Measurements from ENCODE around the gene INSR.

DNA sequence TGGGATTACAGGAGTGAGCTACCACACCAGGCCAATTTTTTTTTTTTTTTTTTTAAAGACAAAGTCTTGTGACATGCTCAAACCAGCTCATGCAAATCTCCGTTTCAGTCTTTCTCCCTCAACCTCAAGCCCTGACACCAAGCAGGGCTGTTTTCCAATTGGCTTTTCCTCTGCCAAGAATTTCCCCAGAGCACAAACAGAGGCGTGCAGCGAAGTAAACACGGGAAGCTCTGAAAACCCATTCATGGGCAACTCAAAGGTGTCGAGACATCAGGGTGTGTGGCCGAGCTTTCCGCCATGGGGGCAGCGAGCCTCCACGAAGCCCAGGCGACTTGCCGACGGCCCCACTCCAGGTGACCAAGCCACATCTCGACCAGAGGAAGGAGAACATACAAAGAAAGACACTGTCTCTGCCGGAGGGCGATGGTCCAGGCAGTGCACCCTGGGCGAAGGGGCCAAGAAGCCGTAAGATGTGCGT, 70.0 kb downstream of the INSR start:
- TF ChIP-seq POLR2A (IDR thresholded peaks at IDR 0.05): no peak
- TF ChIP-seq, protein P1, sequence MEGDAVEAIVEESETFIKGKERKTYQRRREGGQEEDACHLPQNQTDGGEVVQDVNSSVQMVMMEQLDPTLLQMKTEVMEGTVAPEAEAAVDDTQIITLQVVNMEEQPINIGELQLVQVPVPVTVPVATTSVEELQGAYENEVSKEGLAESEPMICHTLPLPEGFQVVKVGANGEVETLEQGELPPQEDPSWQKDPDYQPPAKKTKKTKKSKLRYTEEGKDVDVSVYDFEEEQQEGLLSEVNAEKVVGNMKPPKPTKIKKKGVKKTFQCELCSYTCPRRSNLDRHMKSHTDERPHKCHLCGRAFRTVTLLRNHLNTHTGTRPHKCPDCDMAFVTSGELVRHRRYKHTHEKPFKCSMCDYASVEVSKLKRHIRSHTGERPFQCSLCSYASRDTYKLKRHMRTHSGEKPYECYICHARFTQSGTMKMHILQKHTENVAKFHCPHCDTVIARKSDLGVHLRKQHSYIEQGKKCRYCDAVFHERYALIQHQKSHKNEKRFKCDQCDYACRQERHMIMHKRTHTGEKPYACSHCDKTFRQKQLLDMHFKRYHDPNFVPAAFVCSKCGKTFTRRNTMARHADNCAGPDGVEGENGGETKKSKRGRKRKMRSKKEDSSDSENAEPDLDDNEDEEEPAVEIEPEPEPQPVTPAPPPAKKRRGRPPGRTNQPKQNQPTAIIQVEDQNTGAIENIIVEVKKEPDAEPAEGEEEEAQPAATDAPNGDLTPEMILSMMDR (IDR thresholded peaks at IDR 0.05): no peak
